ENCODE measurements around the gene MTA1.

DNA sequence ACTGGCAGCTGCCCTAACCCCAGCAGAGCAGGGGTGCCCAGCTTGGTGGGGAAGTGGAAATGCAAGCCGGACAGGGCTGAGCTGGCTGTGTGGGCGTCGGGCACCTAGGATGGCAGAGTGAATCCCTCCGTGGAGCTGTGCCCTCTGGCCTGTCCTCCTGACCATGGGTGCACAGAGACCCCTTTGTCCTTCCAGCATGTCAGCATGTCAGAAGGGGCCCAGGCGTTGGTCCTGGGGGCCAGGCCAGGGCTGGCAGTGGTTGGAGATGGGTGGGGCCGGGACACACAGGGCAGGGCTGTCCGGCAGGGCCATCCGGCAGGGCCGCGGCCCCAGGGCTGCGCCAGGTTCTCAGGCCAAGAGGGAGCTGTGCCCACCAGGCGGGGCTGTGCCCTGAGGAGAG, 30.1 kb upstream of the MTA1 start:
- no peak for TF ChIP-seq POLR2AphosphoS5 (IDR thresholded peaks at IDR 0.05)
- TF ChIP-seq, protein P1, sequence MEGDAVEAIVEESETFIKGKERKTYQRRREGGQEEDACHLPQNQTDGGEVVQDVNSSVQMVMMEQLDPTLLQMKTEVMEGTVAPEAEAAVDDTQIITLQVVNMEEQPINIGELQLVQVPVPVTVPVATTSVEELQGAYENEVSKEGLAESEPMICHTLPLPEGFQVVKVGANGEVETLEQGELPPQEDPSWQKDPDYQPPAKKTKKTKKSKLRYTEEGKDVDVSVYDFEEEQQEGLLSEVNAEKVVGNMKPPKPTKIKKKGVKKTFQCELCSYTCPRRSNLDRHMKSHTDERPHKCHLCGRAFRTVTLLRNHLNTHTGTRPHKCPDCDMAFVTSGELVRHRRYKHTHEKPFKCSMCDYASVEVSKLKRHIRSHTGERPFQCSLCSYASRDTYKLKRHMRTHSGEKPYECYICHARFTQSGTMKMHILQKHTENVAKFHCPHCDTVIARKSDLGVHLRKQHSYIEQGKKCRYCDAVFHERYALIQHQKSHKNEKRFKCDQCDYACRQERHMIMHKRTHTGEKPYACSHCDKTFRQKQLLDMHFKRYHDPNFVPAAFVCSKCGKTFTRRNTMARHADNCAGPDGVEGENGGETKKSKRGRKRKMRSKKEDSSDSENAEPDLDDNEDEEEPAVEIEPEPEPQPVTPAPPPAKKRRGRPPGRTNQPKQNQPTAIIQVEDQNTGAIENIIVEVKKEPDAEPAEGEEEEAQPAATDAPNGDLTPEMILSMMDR (IDR thresholded peaks at IDR 0.05) = no peak
- TF ChIP-seq EP300 (IDR thresholded peaks at IDR 0.05) = no peak
- no peak for TF ChIP-seq POLR2A (IDR thresholded peaks at IDR 0.05)

Data from stomach (tissue), 4 donors.